Mesodermal cell (in vitro differentiated cells): ENCODE measurements around the gene SLC5A9.
"Not testable (repeated sequence)": the region's sequence is repeated elsewhere in the genome, so short reads cannot be mapped to it uniquely, and the experiment has no call there.

Experiments used
- H3K27ac ChIP-seq: 2 replicates; pipeline ENCODE4 v1.7.0; 2013; ENCODE audit warnings: mild to moderate bottlenecking, low read depth, low read length, moderate library complexity; ENCODE audit not compliant: severe bottlenecking
- H3K36me3 ChIP-seq: 2 replicates; pipeline ENCODE4 v1.7.1; 2013; ENCODE audit warnings: mild to moderate bottlenecking, low read length, moderate library complexity; ENCODE audit not compliant: control insufficient read depth, insufficient read depth
- H3K4me1 ChIP-seq: one replicate; pipeline ENCODE4 v1.7.1; 2013; ENCODE audit warnings: mild to moderate bottlenecking, low read length; ENCODE audit not compliant: insufficient read depth, control insufficient read depth, poor library complexity, severe bottlenecking
- H3K4me3 ChIP-seq: 2 replicates; pipeline ENCODE4 v1.7.0; 2013; ENCODE audit warnings: low read length, control low read depth, mild to moderate bottlenecking; ENCODE audit not compliant: insufficient read depth, poor library complexity, severe bottlenecking; ENCODE audit errors: extremely low read depth
- H3K9me3 ChIP-seq: 2 replicates; pipeline ENCODE4 v1.7.1; 2013; ENCODE audit warnings: mild to moderate bottlenecking, low read length, moderate library complexity; ENCODE audit not compliant: control insufficient read depth
- WGBS, 2 experiments: methylation state at CpG; one replicate each; pipeline ENCODE4 v1.1.5; 2013; ENCODE audit warnings: missing lambda C conversion rate in 2 of 2; ENCODE audit not compliant: insufficient coverage in 2 of 2; 5-methylcytosine and 5-hydroxymethylcytosine counted together

The SLC5A9 gene

DNA sequence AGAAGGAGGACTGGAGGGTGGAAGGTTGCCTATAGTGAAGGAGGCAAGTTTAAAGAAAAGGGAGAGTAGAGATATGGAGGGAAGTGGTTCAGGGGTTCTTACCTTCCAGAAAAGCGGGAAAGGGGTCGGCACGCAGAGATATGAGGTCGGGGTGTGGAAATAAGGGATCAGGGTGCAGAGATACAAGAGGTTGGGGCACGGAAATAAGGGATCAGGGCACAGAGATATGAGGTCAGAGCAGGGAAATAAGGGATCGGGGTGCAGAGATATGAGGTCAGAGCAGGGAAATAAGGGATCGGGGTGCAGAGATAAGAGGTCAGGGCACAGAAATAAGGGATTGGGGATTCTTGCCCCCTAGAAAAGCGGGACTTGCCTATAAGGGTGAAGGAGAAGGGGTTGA, 9.1 kb upstream of the SLC5A9 start:
- 88 to 90% methylated on average over 3 to 7 of the region's 8 CpGs for WGBS, 2 experiments
- not testable (repeated sequence) for H3K4me3 ChIP-seq

DNA sequence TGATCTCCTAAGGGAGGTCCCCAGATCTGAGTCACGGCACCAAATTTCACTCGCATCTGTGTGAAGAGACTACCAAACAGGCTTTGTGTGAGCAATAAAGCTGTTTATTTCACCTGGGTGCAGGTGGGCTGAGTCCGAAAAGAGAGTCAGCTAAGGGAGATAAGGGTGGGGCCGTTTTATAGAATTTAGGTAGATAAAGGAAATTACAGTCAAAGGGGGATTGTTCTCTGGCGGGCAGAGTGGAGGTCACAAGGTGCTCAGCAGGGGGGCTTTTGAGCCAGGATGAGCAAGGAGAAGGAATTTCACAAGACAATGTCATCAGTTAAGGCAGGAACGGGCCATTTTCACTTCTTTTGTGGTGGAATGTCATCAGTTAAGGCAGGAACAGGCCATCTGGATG, 8.2 kb upstream of the SLC5A9 start:
- not testable (repeated sequence) for H3K9me3 ChIP-seq, H3K27ac ChIP-seq, H3K4me1 ChIP-seq, H3K36me3 ChIP-seq, H3K4me3 ChIP-seq
- WGBS, 2 experiments: 62 to 75% methylated on average over 4 to 6 of the region's 6 CpGs

More for the DNA sequence above, 9.1 kb upstream of the SLC5A9 start:
- H3K36me3 ChIP-seq, H3K9me3 ChIP-seq, H3K27ac ChIP-seq, H3K4me1 ChIP-seq: not testable (repeated sequence)

DNA sequence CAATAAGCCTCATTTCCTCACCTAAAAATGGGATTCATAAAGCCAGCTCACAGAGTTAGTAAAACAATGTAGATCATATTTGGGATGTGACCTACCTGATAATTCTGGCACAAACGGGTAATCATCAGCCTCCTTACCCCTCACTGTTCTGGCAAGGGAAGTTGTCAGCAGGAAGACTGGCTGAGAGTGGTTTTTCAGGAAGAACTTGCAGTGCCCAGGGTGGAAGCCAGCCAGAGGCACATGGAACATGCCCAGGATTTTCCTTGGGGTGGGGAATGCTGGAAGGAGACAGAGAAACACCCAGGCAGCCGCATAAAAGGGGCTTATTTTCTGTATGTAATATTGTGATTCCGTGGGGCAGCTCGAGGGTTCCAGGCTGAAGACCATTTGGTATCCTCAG, 7.7 kb upstream of the SLC5A9 start:
- WGBS, 2 experiments: 79 to 91% methylated on average over 3 to 4 of the region's 4 CpGs
- H3K4me1 ChIP-seq: no peaks in the 10 kb centered on the region
- H3K36me3 ChIP-seq: no peaks in the 10 kb centered on the region
- no peak overlapping the region for H3K27ac ChIP-seq
- H3K9me3 ChIP-seq: no peaks in the 10 kb centered on the region
- no peak overlapping the region for H3K4me3 ChIP-seq

DNA sequence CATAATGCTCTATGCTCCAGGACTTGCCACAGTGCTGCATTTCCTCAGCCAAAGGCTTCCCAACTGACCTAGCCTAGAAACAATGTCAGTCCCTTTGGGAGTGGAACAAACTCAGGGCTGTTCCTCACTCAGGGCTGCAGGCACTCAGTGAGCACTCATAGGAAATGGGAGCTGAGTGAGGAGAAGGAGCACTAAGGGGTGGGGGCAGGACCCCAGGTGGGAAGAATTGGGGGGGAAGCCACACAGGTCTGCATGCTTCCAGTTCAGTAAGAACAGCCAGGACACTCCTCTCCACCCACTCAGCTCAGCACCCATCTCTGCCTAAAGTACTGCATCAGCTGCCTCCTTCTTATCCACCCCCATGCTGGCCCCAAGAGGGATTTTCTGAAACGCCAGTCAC, 7.3 kb upstream of the SLC5A9 start:
- H3K27ac ChIP-seq: no peak overlapping the region
- H3K36me3 ChIP-seq: no peaks in the 10 kb centered on the region
- 63 to 86% methylated on average over 1 of the region's 1 CpG for WGBS, 2 experiments
- no peaks in the 10 kb centered on the region for H3K4me1 ChIP-seq
- H3K9me3 ChIP-seq: no peaks in the 10 kb centered on the region
- no peak overlapping the region for H3K4me3 ChIP-seq

DNA sequence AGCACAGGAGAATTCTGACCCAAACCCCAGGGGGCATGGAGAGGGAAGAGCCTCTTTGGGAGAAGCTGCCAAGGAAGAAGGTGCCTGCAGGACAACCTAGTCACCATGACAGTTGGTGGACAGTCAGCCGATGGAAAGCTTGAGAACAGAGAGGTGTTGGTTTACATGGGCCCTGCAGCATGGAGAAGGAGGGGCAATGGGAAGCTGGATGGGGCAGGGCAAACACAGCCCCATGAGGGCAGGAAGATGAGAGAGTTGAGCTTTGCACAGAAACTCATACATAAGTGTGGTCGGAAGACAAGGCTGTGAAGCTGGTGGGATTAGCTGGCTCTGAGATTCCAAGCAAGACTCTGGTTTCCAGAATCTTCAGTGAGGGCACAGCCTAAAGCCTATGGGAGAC, 6.6 kb upstream of the SLC5A9 start:
- Histone ChIP-seq H3K27ac (no peak overlapping the region), H3K36me3 (no peaks in the 10 kb centered on the region), H3K9me3 (no peaks in the 10 kb centered on the region), H3K4me3 (no peak overlapping the region), H3K4me1 (no peaks in the 10 kb centered on the region)
- 75 to 78% methylated on average over 2 of the region's 2 CpGs for WGBS, 2 experiments

DNA sequence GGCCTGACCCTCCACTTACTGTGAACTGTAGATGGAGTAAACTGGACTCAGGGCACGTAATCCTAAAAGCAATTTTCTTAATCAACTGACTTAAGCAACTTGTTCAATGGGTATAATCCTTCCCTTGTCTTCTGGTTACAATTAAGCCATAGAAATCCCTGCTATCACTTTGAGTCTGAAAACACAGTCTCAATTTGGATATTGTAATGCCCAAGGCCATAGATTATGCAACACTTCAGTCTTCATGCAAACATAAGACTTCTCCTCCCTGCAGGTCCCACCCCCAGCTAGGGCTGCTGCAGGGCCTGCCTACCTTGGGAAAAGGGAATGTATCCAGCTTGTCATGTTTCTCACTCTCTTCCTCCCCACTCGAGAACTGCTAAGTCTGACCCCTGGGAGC, 6.2 kb upstream of the SLC5A9 start:
- H3K9me3 ChIP-seq: no peaks in the 10 kb centered on the region
- no peak overlapping the region for H3K4me3 ChIP-seq
- no peaks in the 10 kb centered on the region for H3K4me1 ChIP-seq
- H3K27ac ChIP-seq: no peak overlapping the region
- WGBS, 2 experiments: 100% methylated on average over 1 of the region's 2 CpGs; no CpG with 5 or more reads in 1 of the 2 experiments
- H3K36me3 ChIP-seq: no peaks in the 10 kb centered on the region

DNA sequence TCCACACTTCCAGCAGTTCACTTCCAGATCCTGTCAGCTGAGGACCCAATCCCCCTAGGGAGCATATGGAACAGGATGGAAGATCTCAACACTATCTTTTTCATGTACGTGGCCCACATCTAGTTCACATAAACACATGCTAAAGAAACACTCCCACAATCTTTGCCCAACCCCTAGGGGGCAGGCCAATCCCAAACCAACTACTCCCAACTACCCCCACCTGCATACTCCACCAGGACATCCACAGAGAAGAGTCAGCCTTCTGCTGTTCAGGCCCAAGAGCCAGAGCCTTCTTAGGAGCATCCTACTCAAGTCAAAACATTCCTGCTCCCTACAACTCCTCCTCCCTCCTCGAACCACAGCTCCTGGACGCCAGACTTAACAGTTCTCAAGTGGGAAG, 5.6 kb upstream of the SLC5A9 start:
- Histone ChIP-seq H3K27ac (no peak overlapping the region), H3K9me3 (no peaks in the 10 kb centered on the region), H3K4me3 (no peak overlapping the region), H3K4me1 (no peaks in the 10 kb centered on the region), H3K36me3 (no peaks in the 10 kb centered on the region)
- WGBS, 2 experiments: 60 to 73% methylated on average over 1 to 2 of the region's 3 CpGs

DNA sequence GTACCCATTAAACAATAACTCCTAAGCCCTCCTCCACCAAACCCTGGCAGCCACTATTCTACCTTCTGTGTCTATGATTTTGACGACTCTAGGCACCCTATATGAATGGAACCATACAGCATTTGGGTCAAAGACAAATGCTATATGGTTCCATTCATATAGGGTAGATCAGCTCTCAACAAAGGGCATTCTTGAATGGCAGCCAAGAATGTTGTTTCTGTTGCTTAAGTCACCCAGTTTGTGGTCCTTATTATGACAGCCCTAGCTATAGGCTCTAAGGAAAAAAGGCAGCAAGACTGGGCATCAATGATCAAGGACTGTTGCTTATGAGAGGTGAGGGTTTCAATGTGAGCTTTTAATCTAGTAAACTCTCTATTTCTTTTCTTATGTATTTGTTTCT, 4.7 kb upstream of the SLC5A9 start:
- Histone ChIP-seq H3K9me3 (no peaks in the 10 kb centered on the region), H3K27ac (no peak overlapping the region), H3K4me3 (no peak overlapping the region), H3K4me1 (no peaks in the 10 kb centered on the region), H3K36me3 (no peaks in the 10 kb centered on the region)
- 100% methylated on average over 1 of the region's 1 CpG; no CpG with 5 or more reads in 1 of the 2 experiments for WGBS, 2 experiments

DNA sequence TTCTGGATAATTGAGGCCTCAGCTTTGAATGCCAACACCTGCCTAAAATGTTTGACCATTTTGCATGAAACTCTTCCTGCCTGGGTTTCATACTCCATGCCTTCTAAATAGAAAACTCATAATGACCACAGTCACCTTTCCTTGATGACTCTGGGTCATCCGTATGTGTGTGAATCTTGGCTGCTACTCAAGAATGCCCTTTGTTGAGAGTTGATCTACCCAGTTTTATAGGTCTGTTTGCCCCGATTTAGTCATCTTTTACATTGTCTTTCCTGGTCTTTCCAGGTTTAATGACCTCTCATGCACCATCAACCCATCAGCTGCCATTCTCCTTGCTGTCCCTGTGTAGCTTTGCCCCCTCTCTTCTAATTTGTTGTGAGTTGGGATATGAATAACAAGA, 2.7 kb upstream of the SLC5A9 start:
- H3K27ac ChIP-seq: no peak overlapping the region
- no peaks in the 10 kb centered on the region for H3K4me1 ChIP-seq
- H3K36me3 ChIP-seq: no peaks in the 10 kb centered on the region
- H3K9me3 ChIP-seq: no peaks in the 10 kb centered on the region
- 75 to 78% methylated on average over 1 of the region's 2 CpGs for WGBS, 2 experiments
- H3K4me3 ChIP-seq: no peak overlapping the region

DNA sequence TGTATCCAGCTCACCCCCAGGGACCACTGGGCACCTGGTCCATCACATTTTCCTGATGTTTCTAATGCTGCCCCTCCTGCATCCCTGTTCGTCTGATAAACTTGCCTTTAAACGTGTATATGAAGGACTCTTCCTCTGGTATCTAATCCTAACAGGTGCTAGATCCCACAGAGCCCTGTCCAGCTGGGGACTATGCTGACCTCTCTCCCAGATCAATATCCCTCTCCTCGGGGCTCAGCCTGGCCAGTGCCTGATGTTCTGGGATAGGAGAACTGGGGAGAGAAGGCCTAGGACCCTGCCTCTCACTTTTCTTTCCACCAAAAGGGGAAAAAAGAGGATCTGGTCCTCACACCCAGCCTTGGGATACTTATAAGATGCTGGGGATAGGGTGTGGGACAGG, 1.4 kb upstream of the SLC5A9 start:
- no peaks in the 10 kb centered on the region for H3K4me1 ChIP-seq
- H3K9me3 ChIP-seq: no peaks in the 10 kb centered on the region
- WGBS, 2 experiments: 85 to 100% methylated on average over 2 of the region's 3 CpGs
- no peak overlapping the region for H3K4me3 ChIP-seq
- no peaks in the 10 kb centered on the region for H3K36me3 ChIP-seq
- H3K27ac ChIP-seq: no peak overlapping the region

DNA sequence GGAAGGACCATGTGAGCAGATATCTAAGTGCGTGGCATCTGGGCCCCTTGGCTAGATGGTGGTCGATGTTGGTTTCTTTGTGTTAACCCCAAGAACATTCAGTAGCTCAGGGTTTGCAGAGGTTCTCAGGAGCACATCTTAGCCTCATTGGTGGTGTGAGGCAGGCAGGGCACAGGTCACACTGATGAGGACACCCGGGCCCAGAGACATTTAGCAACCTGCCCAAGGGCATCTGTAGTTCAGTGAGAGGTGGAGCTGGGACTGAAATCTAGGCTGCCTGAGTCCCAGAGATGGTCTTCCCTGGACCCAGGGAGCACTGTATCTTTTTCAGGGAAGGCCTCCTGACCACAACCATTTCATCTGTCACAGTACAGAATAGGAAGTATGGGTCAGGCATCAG, 859 bp upstream of the SLC5A9 start:
- no peaks in the 10 kb centered on the region for H3K36me3 ChIP-seq
- H3K9me3 ChIP-seq: no peaks in the 10 kb centered on the region
- H3K27ac ChIP-seq: no peak overlapping the region
- no peak overlapping the region for H3K4me3 ChIP-seq
- WGBS, 2 experiments: 86 to 94% methylated on average over 2 to 3 of the region's 3 CpGs
- H3K4me1 ChIP-seq: no peaks in the 10 kb centered on the region
